Neural cell (in vitro differentiated cells): Measurements from ENCODE around the gene GFRA1. TPM values are rescaled to one million over a fixed set of nuclear protein-coding genes. Genes with fewer than 3 reads are reported as not detected.

Experiments used
- H2AFZ ChIP-seq: fragments of 200-600, 300-800 bp; sonication (generic), shearing (Covaris generic); 2 replicates; pipeline ENCODE4 v1.6.0; 2014; ENCODE audit warnings: low read depth, mild to moderate bottlenecking, antibody characterized with exemption, low read length, moderate library complexity
- H3F3A ChIP-seq: fragments of 200-600 bp; shearing (Covaris generic); 2 replicates; pipeline ENCODE4 v1.6.1; 2016; ENCODE audit warnings: mild to moderate bottlenecking, moderate library complexity, mixed read lengths, antibody characterized with exemption, low read length; ENCODE audit not compliant: insufficient read depth, poor library complexity, severe bottlenecking
- H3K27ac ChIP-seq: fragments of 200-600, 300-800 bp; sonication (generic), shearing (Covaris generic); 2 replicates; pipeline ENCODE4 v1.5.1; 2014; ENCODE audit warnings: mild to moderate bottlenecking, low read length, moderate library complexity
- H3K27me3 ChIP-seq: fragments of 300-800, 200-600 bp; sonication (generic), shearing (Covaris generic); 2 replicates; pipeline ENCODE4 v1.6.0; 2014; ENCODE audit warnings: mild to moderate bottlenecking, low read depth, low read length, moderate library complexity; ENCODE audit not compliant: insufficient read depth
- H3K36me3 ChIP-seq: fragments of 300-800, 200-600 bp; sonication (generic), shearing (Covaris generic); 2 replicates; pipeline ENCODE4 v1.5.1; 2014; ENCODE audit warnings: mild to moderate bottlenecking, antibody characterized with exemption, low read length, moderate library complexity; ENCODE audit not compliant: insufficient read depth
- H3K4me2 ChIP-seq: fragments of 300-800, 200-600 bp; sonication (generic), shearing (Covaris generic); 2 replicates; pipeline ENCODE4 v1.6.0; 2014; ENCODE audit warnings: mild to moderate bottlenecking, low read length
- H3K4me3 ChIP-seq: fragments of 300-800, 200-600 bp; sonication (generic), shearing (Covaris generic); 2 replicates; pipeline ENCODE4 v1.5.1; 2014; ENCODE audit warnings: mild to moderate bottlenecking, low read length, moderate library complexity
- H3K79me2 ChIP-seq: fragments of 200-600 bp; shearing (Covaris generic); replicated peaks from 2 replicates; pipeline ENCODE4 v1.6.0; 2014; ENCODE audit warnings: mild to moderate bottlenecking, low read length, moderate library complexity; ENCODE audit not compliant: insufficient read depth
- H3K9ac ChIP-seq: fragments of 300-800, 200-600 bp; sonication (generic), shearing (Covaris generic); 2 replicates; pipeline ENCODE4 v1.6.1; 2016; ENCODE audit warnings: mild to moderate bottlenecking, low read length, mixed read lengths
- H3K9me2 ChIP-seq: fragments of 200-600 bp; shearing (Covaris generic); 2 replicates; pipeline ENCODE4 v1.6.1; 2016; ENCODE audit warnings: mild to moderate bottlenecking, low read length, mixed read lengths; ENCODE audit not compliant: insufficient read depth
- H3K9me3 ChIP-seq: fragments of 200-600, 300-800 bp; sonication (generic), shearing (Covaris generic); 2 replicates; pipeline ENCODE4 v1.6.1; 2016; ENCODE audit warnings: mild to moderate bottlenecking, mixed run types, low read length, moderate library complexity, mixed read lengths
- H4K20me1 ChIP-seq: fragments of 200-600 bp; shearing (Covaris generic); 2 replicates; pipeline ENCODE4 v1.6.1; 2016; ENCODE audit warnings: mild to moderate bottlenecking, mixed run types; ENCODE audit not compliant: insufficient read depth
- EZH2 ChIP-seq: fragments of 200-600, 300-800 bp; shearing (Covaris generic), sonication (generic); IDR thresholded peaks from 2 replicates; pipeline ENCODE4 v1.6.1; 2014; ENCODE audit warnings: antibody characterized with exemption, low read length, borderline replicate concordance, mild to moderate bottlenecking; ENCODE audit not compliant: insufficient read depth, poor library complexity, severe bottlenecking
- MXI1 ChIP-seq: fragments of 450-650 bp; conservative IDR thresholded peaks from 2 replicates; pipeline ENCODE4 v1.6.1; 2014; ENCODE audit warnings: antibody characterized with exemption, mild to moderate bottlenecking; ENCODE audit not compliant: poor library complexity, severe bottlenecking
- POLR2AphosphoS5 ChIP-seq: IDR thresholded peaks from 2 replicates; pipeline ENCODE4 v1.6.1; 2012
- TAF1 ChIP-seq: IDR thresholded peaks from 2 replicates; pipeline ENCODE4 v1.6.1; 2012; ENCODE audit warnings: low read depth
- polyA plus RNA-seq: library from polyadenylated mRNA; depleted of rRNA; stranded (reverse); fragments of >200 nt; gene quantifications from 2 replicates; pipeline ENCODE4 v1.2.3, GENCODE V29; 2014
- TF ChIP-seq, protein P1 (sequence below): fragments of 450-650 bp; IDR thresholded peaks from 2 replicates; pipeline ENCODE4 v1.5.1; 2014; ENCODE audit warnings: antibody characterized with exemption, mild to moderate bottlenecking, moderate library complexity; ENCODE audit not compliant: poor library complexity, severe bottlenecking
- TF ChIP-seq, protein P2 (sequence below): IDR thresholded peaks from 2 replicates; pipeline ENCODE4 v1.6.1; 2012; ENCODE audit warnings: borderline replicate concordance

Gene GFRA1
- polyA plus RNA-seq, 1 donor from 2014 or later: 2.3 TPM

DNA sequence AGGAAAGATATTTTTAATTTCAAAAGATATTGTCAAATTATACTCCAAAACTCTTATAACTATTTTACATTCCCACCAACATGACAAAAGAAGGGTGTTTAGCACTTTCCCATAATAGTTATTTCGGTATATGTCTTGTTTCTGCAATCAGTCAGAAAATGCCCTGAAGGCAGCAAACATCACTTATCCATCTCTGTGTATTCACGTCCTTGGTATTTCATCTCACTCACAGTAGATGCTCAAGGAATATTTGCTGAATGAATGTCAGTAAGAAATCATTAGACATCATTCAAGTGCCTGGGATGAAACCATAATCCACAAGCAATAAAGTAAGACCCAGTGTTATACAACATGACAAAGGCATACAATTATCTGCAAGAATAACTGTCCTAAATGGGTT, 112.7 kb downstream of the GFRA1 start:
- Histone ChIP-seq H3K79me2 (no peaks in the 10 kb centered on the region), H3K27me3 (no peaks in the 10 kb centered on the region), H3K4me3 (no peak overlapping the region), H3K9me2 (no peaks in the 10 kb centered on the region), H3K4me2 (no peak overlapping the region), H3K9me3 (no peaks in the 10 kb centered on the region), H4K20me1 (no peaks in the 10 kb centered on the region), H3K27ac (no peak overlapping the region), H3K9ac (no peak overlapping the region), H3F3A (no peaks in the 10 kb centered on the region), H3K36me3 (no peaks in the 10 kb centered on the region), H2AFZ (no peak overlapping the region)
- no peak for TF ChIP-seq TAF1
- no peak for TF ChIP-seq POLR2AphosphoS5
- TF ChIP-seq EZH2: no peak
- no peak for TF ChIP-seq MXI1
- TF ChIP-seq, protein P1, sequence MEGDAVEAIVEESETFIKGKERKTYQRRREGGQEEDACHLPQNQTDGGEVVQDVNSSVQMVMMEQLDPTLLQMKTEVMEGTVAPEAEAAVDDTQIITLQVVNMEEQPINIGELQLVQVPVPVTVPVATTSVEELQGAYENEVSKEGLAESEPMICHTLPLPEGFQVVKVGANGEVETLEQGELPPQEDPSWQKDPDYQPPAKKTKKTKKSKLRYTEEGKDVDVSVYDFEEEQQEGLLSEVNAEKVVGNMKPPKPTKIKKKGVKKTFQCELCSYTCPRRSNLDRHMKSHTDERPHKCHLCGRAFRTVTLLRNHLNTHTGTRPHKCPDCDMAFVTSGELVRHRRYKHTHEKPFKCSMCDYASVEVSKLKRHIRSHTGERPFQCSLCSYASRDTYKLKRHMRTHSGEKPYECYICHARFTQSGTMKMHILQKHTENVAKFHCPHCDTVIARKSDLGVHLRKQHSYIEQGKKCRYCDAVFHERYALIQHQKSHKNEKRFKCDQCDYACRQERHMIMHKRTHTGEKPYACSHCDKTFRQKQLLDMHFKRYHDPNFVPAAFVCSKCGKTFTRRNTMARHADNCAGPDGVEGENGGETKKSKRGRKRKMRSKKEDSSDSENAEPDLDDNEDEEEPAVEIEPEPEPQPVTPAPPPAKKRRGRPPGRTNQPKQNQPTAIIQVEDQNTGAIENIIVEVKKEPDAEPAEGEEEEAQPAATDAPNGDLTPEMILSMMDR: no peak
- TF ChIP-seq, protein P2, sequence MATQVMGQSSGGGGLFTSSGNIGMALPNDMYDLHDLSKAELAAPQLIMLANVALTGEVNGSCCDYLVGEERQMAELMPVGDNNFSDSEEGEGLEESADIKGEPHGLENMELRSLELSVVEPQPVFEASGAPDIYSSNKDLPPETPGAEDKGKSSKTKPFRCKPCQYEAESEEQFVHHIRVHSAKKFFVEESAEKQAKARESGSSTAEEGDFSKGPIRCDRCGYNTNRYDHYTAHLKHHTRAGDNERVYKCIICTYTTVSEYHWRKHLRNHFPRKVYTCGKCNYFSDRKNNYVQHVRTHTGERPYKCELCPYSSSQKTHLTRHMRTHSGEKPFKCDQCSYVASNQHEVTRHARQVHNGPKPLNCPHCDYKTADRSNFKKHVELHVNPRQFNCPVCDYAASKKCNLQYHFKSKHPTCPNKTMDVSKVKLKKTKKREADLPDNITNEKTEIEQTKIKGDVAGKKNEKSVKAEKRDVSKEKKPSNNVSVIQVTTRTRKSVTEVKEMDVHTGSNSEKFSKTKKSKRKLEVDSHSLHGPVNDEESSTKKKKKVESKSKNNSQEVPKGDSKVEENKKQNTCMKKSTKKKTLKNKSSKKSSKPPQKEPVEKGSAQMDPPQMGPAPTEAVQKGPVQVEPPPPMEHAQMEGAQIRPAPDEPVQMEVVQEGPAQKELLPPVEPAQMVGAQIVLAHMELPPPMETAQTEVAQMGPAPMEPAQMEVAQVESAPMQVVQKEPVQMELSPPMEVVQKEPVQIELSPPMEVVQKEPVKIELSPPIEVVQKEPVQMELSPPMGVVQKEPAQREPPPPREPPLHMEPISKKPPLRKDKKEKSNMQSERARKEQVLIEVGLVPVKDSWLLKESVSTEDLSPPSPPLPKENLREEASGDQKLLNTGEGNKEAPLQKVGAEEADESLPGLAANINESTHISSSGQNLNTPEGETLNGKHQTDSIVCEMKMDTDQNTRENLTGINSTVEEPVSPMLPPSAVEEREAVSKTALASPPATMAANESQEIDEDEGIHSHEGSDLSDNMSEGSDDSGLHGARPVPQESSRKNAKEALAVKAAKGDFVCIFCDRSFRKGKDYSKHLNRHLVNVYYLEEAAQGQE: no peak

DNA sequence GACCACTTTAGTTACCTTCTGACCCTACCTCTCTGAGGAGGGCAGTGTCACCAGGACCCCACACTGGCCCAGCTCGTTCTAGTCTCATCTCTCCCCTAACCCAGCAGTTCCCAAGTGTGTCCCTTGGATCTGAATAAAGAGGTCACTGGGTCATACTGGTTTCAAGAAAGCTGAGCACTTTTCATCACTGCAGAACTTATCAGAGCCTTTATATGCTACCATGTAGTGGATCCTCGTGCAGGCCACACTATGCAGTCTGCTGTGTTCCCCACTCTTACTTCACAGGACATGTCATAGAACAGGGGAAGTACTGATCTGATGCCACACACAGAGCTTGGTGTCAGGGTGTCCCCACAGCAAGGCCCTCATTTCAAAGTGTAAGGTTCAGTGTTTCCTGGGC, 113.8 kb downstream of the GFRA1 start:
- H3K27ac ChIP-seq: no peak overlapping the region
- no peak overlapping the region for H3K9ac ChIP-seq
- no peaks in the 10 kb centered on the region for H3K9me2 ChIP-seq
- no peaks in the 10 kb centered on the region for H3K36me3 ChIP-seq
- H3K27me3 ChIP-seq: no peaks in the 10 kb centered on the region
- no peaks in the 10 kb centered on the region for H3F3A ChIP-seq
- no peak overlapping the region for H3K4me3 ChIP-seq
- TF ChIP-seq EZH2: no peak
- TF ChIP-seq, protein P2: no peak
- H3K9me3 ChIP-seq: no peaks in the 10 kb centered on the region
- H4K20me1 ChIP-seq: no peaks in the 10 kb centered on the region
- no peak overlapping the region for H2AFZ ChIP-seq
- H3K4me2 ChIP-seq: no peak overlapping the region
- no peaks in the 10 kb centered on the region for H3K79me2 ChIP-seq
